BJ (cell line): ENCODE data around the gene NID2. TPM values are rescaled to one million over a fixed set of nuclear protein-coding genes. Genes with fewer than 3 reads are reported as not detected.

ENCODE experiments used
- CTCF ChIA-PET: fragments of 350-600 bp; formaldehyde crosslinking; extraction: SDS; loops from one replicate; lab custom pipeline; 2021; ENCODE audit warnings: antibody characterized with exemption, inconsistent platforms; lab: Yijun Ruan, JAX
- POLR2A ChIA-PET: fragments of 300-600 bp; sonication (Branson Sonifier 250); formaldehyde crosslinking; extraction: SDS; loops from one replicate; lab custom pipeline; 2021; ENCODE audit warnings: antibody characterized with exemption; lab: Charles Lee
- DNase-seq: peaks from one replicate; pipeline ENCODE4 v3.0.0-alpha.2; 2011; ENCODE audit warnings: low read depth
- H3K27me3 ChIP-seq: 2 replicates; pipeline ENCODE4 v1.6.0; 2011; ENCODE audit warnings: low read length; ENCODE audit not compliant: control insufficient read depth, insufficient read depth
- H3K36me3 ChIP-seq: 2 replicates; pipeline ENCODE4 v1.5.1; 2011; ENCODE audit warnings: low read length; ENCODE audit not compliant: control insufficient read depth, insufficient read depth
- H3K4me3 ChIP-seq: 2 replicates; pipeline ENCODE4 v1.5.1; 2011; ENCODE audit warnings: low read depth, mild to moderate bottlenecking, control low read depth, low read length
- CTCF ChIP-seq: IDR thresholded peaks from 2 replicates; pipeline ENCODE4 v1.5.1; 2011; ENCODE audit warnings: low read depth, mild to moderate bottlenecking, control low read depth, inconsistent platforms, low read length, moderate library complexity; ENCODE audit not compliant: insufficient read depth
- polyA plus RNA-seq: library from polyadenylated mRNA; depleted of rRNA; stranded (reverse); fragments of >200 nt; gene quantifications from 2 replicates; pipeline ENCODE4 v1.2.3, GENCODE V29; 2011

Gene NID2
- polyA plus RNA-seq, 1 experiment: 279 TPM

GRCh38 chr14:52010173-52010693, 58.6 kb downstream of the NID2 start:
- CTCF ChIA-PET: interaction anchor here (1.3 to 2.9 kb wide), 3 partner anchors 13 to 125 kb away, joined by 4 to 12 read pairs (median 5); no protein-coding TSS in a partner anchor
- Histone ChIP-seq H3K36me3 (peaks cover 35% of the 10 kb centered on the region), H3K27me3 (no peaks in the 10 kb centered on the region), H3K4me3 (no peak overlapping the region)
- POLR2A ChIA-PET: no interaction called here
- no peak for DNase-seq
- TF ChIP-seq CTCF: no peak

- Histone ChIP-seq H3K36me3 (peaks cover 24% of the 10 kb centered on the region), H3K4me3 (no peak overlapping the region), H3K27me3 (no peaks in the 10 kb centered on the region)
- no peak for DNase-seq
- ChIA-PET POLR2A (no interaction called here), CTCF (interaction anchor here (1.0 to 1.5 kb wide), 4 partner anchors 12 to 134 kb away, joined by 3 to 6 read pairs (median 3); partner anchors contain the start of gene NID2)
- no peak for TF ChIP-seq CTCF
Measured at GRCh38 chr14:52008136-52008535, 60.7 kb downstream of the NID2 start.

GRCh38 chr14:52007637-52008036, 61.2 kb downstream of the NID2 start:
- peaks cover 24% of the 10 kb centered on the region for H3K36me3 ChIP-seq
- POLR2A ChIA-PET: no interaction called here

GRCh38 chr14:52007211-52007610, 61.6 kb downstream of the NID2 start:
- ChIA-PET POLR2A (no interaction called here), CTCF (interaction anchor here (1.4 kb wide), 1 partner anchor 14 kb away, joined by 6 read pairs; no protein-coding TSS in a partner anchor)
- H3K4me3 ChIP-seq: no peak overlapping the region
- DNase-seq: no peak
- H3K36me3 ChIP-seq: peaks cover 26% of the 10 kb centered on the region
- TF ChIP-seq CTCF: no peak
- no peaks in the 10 kb centered on the region for H3K27me3 ChIP-seq

More at GRCh38 chr14:52007637-52008036, 61.2 kb downstream of the NID2 start:
- Histone ChIP-seq H3K4me3 (no peak overlapping the region), H3K27me3 (no peaks in the 10 kb centered on the region)
- no peak for DNase-seq
- CTCF ChIA-PET: interaction anchor here (1.0 to 1.4 kb wide), 3 partner anchors 14 to 134 kb away, joined by 3 to 6 read pairs (median 3); partner anchors contain the start of gene NID2
- TF ChIP-seq CTCF: no peak

- no peaks in the 10 kb centered on the region for H3K27me3 ChIP-seq
- TF ChIP-seq CTCF: no peak
- H3K4me3 ChIP-seq: no peak overlapping the region
- POLR2A ChIA-PET: interaction anchor here (0.5 kb wide), 1 partner anchor 148 kb away, joined by 3 read pairs; no protein-coding TSS in a partner anchor
- CTCF ChIA-PET: interaction anchor here (0.9 to 1.0 kb wide), 2 partner anchors 10 to 40 kb away, joined by 3 read pairs; no protein-coding TSS in a partner anchor
- DNase-seq: no peak
- peaks cover 22% of the 10 kb centered on the region for H3K36me3 ChIP-seq
Measured at GRCh38 chr14:52006361-52006760, 62.5 kb downstream of the NID2 start.
